Smooth muscle cell (in vitro differentiated cells): ENCODE data around the gene GZMM. TPM values are rescaled to one million over a fixed set of nuclear protein-coding genes. Genes with fewer than 3 reads are reported as not detected.
A peak's percentile ranks its signal among the peaks of the same experiment; 100 is the strongest.

Source experiments
- DNase-seq: peaks from one replicate; lab custom pipeline; 2025; ENCODE audit not compliant: unreplicated experiment; lab: John Stamatoyannopoulos, UW
- H2AFZ ChIP-seq: fragments of 200-600 bp; sonication (generic); 2 replicates; pipeline ENCODE4 v1.6.0; 2016; ENCODE audit warnings: antibody characterized with exemption, low read depth, mild to moderate bottlenecking
- H3F3A ChIP-seq: fragments of 200-600 bp; sonication (generic); 2 replicates; pipeline ENCODE4 v1.6.0; 2017; ENCODE audit warnings: antibody characterized with exemption, low read depth
- H3K27ac ChIP-seq: fragments of 200-600 bp; sonication (generic); 2 replicates; pipeline ENCODE4 v1.5.1; 2016; ENCODE audit warnings: low read depth, mild to moderate bottlenecking
- H3K27me3 ChIP-seq: fragments of 200-600 bp; sonication (generic); 2 replicates; pipeline ENCODE4 v1.6.1; 2016; ENCODE audit warnings: low read depth, mild to moderate bottlenecking
- H3K36me3 ChIP-seq: fragments of 200-600 bp; sonication (generic); 2 replicates; pipeline ENCODE4 v1.5.1; 2016; ENCODE audit warnings: low read depth
- H3K4me1 ChIP-seq: fragments of 200-600 bp; sonication (generic); 2 replicates; pipeline ENCODE4 v1.5.1; 2016; ENCODE audit warnings: low read depth
- H3K4me2 ChIP-seq: fragments of 200-600 bp; sonication (generic); 2 replicates; pipeline ENCODE4 v1.6.0; 2016; ENCODE audit warnings: mild to moderate bottlenecking
- H3K4me3 ChIP-seq: fragments of 200-600 bp; sonication (generic); 2 replicates; pipeline ENCODE4 v1.5.1; 2016; ENCODE audit warnings: mild to moderate bottlenecking
- H3K79me2 ChIP-seq: fragments of 200-600 bp; sonication (generic); 2 replicates; pipeline ENCODE4 v1.6.0; 2016; ENCODE audit warnings: low read depth, mild to moderate bottlenecking
- H3K9ac ChIP-seq: fragments of 200-600 bp; sonication (generic); 2 replicates; pipeline ENCODE4 v1.6.0; 2016; ENCODE audit warnings: low read depth
- H3K9me3 ChIP-seq: fragments of 200-600 bp; sonication (generic); replicated peaks from 2 replicates; pipeline ENCODE4 v1.5.1; 2016; ENCODE audit warnings: low read depth
- H4K20me1 ChIP-seq: fragments of 200-600 bp; sonication (generic); 2 replicates; pipeline ENCODE4 v1.6.0; 2016; ENCODE audit warnings: low read depth
- CTCF ChIP-seq: fragments of 200-600 bp; sonication (generic); IDR thresholded peaks from 2 replicates; pipeline ENCODE4 v1.5.1; 2017; ENCODE audit warnings: borderline replicate concordance, mild to moderate bottlenecking, antibody characterized with exemption; ENCODE audit not compliant: insufficient read depth, poor library complexity, severe bottlenecking
- WGBS: methylation state at CpG from one replicate; pipeline ENCODE4 v1.1.7; 2016; ENCODE audit warnings: low lambda C conversion rate; 5-methylcytosine and 5-hydroxymethylcytosine counted together
- polyA plus RNA-seq: library from polyadenylated mRNA; unstranded; fragments of >200 nt; fragmentation: Nextera tagmentation; extraction: Ambion mirVana; gene quantifications from 2 replicates; pipeline ENCODE4 v1.2.1, GENCODE V29; 2016
- total RNA-seq: library from RNA; depleted of rRNA; stranded (reverse); fragments of >200 nt; gene quantifications from 2 replicates; pipeline ENCODE4 v1.2.3, GENCODE V29; 2014

GZMM gene
- total and polyA plus RNA-seq, 2 experiments from 2014 or later = 0.23 TPM; not detected in 1

DNA sequence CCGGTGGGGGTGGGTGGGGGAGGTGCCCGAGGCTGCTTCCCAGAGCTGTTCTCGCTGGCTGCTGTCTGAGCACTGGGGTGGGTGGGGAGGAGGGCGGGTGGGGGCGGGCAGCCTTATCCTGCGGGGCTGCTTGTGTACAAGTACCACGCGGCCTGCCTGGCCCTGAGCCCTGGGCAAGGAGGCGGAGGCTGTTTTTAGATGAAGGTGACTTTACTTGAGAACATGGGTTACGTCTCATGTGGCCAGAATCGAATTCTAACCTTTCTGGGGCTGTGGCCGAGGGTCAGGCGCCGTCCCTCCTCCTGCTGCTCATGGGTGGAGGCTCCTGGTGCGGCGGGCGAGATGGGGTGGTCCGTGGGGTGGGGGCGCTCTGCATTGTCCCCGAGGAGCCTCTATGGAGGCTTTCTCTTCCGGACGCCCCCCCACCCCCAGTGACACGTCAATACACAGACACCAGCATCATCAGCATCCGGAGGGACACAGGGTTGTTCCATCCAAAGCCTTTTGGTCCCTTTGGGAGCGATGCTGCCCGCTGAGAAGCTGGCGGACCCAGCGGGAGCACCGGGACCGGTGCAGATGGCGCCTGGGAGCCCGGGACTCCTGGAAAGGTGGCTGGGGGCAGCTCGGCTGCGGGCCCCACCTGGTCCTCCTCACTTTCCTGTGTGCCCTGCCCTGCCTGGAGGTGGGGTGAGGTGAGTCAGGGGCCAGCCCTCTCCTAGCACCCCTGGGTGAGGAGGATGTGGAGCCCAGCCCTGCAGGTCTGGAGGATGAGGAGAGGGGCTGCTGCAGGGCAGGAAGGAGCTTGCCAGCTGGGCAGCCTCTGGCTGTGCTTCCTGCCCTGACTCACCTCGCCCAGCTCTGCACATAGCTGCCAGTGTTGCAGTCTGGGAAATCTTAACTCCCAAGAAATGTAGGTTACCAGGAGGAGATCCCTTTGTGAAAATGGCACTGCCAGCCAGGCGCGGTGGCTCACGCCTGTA lies 32.0 kb downstream of the GZMM start:
- Histone ChIP-seq H3K4me1 (peaks cover 16% of the 10 kb centered on the region), H3K79me2 (peaks cover 81% of the 10 kb centered on the region), H3K9me3 (no peaks in the 10 kb centered on the region), H4K20me1 (peaks cover 80% of the 10 kb centered on the region), H3K27me3 (no peaks in the 10 kb centered on the region), H3F3A (peaks cover 15% of the 10 kb centered on the region), H3K9ac (no peak overlapping the region), H3K4me2 (peak overlapping the region; percentile 97), H3K27ac (no peak overlapping the region), H3K36me3 (no peaks in the 10 kb centered on the region), H2AFZ (no peak overlapping the region), H3K4me3 (peak overlapping the region; percentile 99)
- DNase-seq = no peak
- 68% methylated on average over 38 of the region's 38 CpGs for WGBS
- TF ChIP-seq CTCF = no peak

- H3K27ac ChIP-seq = no peak overlapping the region
- no peaks in the 10 kb centered on the region for H3K27me3 ChIP-seq
- TF ChIP-seq CTCF = no peak
- H4K20me1 ChIP-seq = peaks cover 88% of the 10 kb centered on the region
- peaks cover 6% of the 10 kb centered on the region for H3F3A ChIP-seq
- no peaks in the 10 kb centered on the region for H3K9me3 ChIP-seq
- no peaks in the 10 kb centered on the region for H3K36me3 ChIP-seq
- H3K4me2 ChIP-seq = peak overlapping the region; percentile 9
- no peak overlapping the region for H2AFZ ChIP-seq
- no peak for DNase-seq
- H3K79me2 ChIP-seq = peaks cover 81% of the 10 kb centered on the region
- whole genome bisulfite sequencing = 86% methylated on average over 28 of the region's 28 CpGs
- H3K4me3 ChIP-seq = no peak overlapping the region
- H3K9ac ChIP-seq = no peak overlapping the region
- peaks cover 16% of the 10 kb centered on the region for H3K4me1 ChIP-seq
Observed at GRCh38 chr19:576768-577438, 33.0 kb downstream of the GZMM start.

GRCh38 chr19:577439-578392 lies 33.9 kb downstream of the GZMM start:
- H3K27me3 ChIP-seq = no peaks in the 10 kb centered on the region
- H3F3A ChIP-seq = peaks cover 4% of the 10 kb centered on the region
- TF ChIP-seq CTCF = no peak
- no peak overlapping the region for H3K27ac ChIP-seq
- H2AFZ ChIP-seq = no peak overlapping the region
- 93% methylated on average over 60 of the region's 66 CpGs for WGBS
- H3K9ac ChIP-seq = no peak overlapping the region
- H3K4me3 ChIP-seq = no peak overlapping the region
- peaks cover 97% of the 10 kb centered on the region for H4K20me1 ChIP-seq
- H3K4me2 ChIP-seq = peak overlapping the region; percentile 9
- H3K36me3 ChIP-seq = no peaks in the 10 kb centered on the region
- H3K79me2 ChIP-seq = peaks cover 79% of the 10 kb centered on the region
- DNase-seq = no peak
- H3K4me1 ChIP-seq = peaks cover 16% of the 10 kb centered on the region
- H3K9me3 ChIP-seq = no peaks in the 10 kb centered on the region
